Subcutaneous abdominal adipose tissue (tissue), 5 donors: Measurements from ENCODE around the gene KLK10.
A peak's percentile ranks its signal among the peaks of the same experiment; 100 is the strongest.

Experiments used
- H3K27ac ChIP-seq: one replicate; pipeline ENCODE4 v1.7.0; 2013; ENCODE audit warnings: low read depth, mild to moderate bottlenecking, inconsistent platforms, low read length, moderate library complexity
- H3K27me3 ChIP-seq, 5 donors: one replicate each; pipeline ENCODE4 v1.7.0; 2013; ENCODE audit warnings: low read length in 5 of 5, inconsistent platforms in 1 of 5; ENCODE audit not compliant: control insufficient read depth in 5 of 5, insufficient read depth in 4 of 5
- H3K36me3 ChIP-seq, 5 donors: one replicate each; pipeline ENCODE4 v1.7.0; 2013; ENCODE audit warnings: low read length in 5 of 5; ENCODE audit not compliant: control insufficient read depth in 5 of 5, insufficient read depth in 5 of 5
- H3K4me1 ChIP-seq, 5 donors: one replicate each; pipeline ENCODE4 v1.7.0; 2013; ENCODE audit warnings: low read length in 5 of 5, mild to moderate bottlenecking in 3 of 5, moderate library complexity in 1 of 5; ENCODE audit not compliant: control insufficient read depth in 5 of 5, insufficient read depth in 5 of 5
- H3K4me3 ChIP-seq, 5 donors: one replicate each; pipeline ENCODE4 v1.7.0; 2013; ENCODE audit warnings: low read length in 5 of 5, low read depth in 1 of 5
- H3K9ac ChIP-seq, 5 donors: one replicate each; pipeline ENCODE4 v1.7.0; 2013; ENCODE audit warnings: low read length in 5 of 5, mild to moderate bottlenecking in 4 of 5, moderate library complexity in 3 of 5
- H3K9me3 ChIP-seq, 5 donors: one replicate each; pipeline ENCODE4 v1.7.0; 2013; ENCODE audit warnings: low read length in 5 of 5; ENCODE audit not compliant: control insufficient read depth in 5 of 5
- donor health status: healthy.
- donor health status: healthy.
- donor health status: healthy.
- donor health status: healthy.
- donor health status: healthy.

KLK10 gene

GRCh38 chr19:51018745-51019543 lies 565 bp downstream of the KLK10 start:
- Histone ChIP-seq H3K4me1 (peaks cover 0 to 25% (median 20%) of the 10 kb centered on the region in 5 donors), H3K9me3 (no peaks in the 10 kb centered on the region), H3K4me3 (peak overlapping the region in 2 of 5 donors; percentile 18 to 50), H3K27me3 (peaks cover 39 to 67% (median 54%) of the 10 kb centered on the region in 5 donors), H3K27ac (no peak overlapping the region), H3K9ac (no peak overlapping the region), H3K36me3 (no peaks in the 10 kb centered on the region)

- Histone ChIP-seq H3K27ac (no peak overlapping the region), H3K4me1 (peaks cover 0 to 25% (median 20%) of the 10 kb centered on the region in 5 donors), H3K9ac (no peak overlapping the region), H3K36me3 (no peaks in the 10 kb centered on the region), H3K9me3 (no peaks in the 10 kb centered on the region), H3K4me3 (peak overlapping the region in 3 of 5 donors; percentile 34 to 54 (median 42)), H3K27me3 (peaks cover 36 to 63% (median 49%) of the 10 kb centered on the region in 5 donors)
Observed at GRCh38 chr19:51016798-51017683, 2.5 kb downstream of the KLK10 start.

GRCh38 chr19:51015691-51016267 lies 3.7 kb downstream of the KLK10 start:
- peaks cover 36 to 67% (median 50%) of the 10 kb centered on the region in 5 donors for H3K27me3 ChIP-seq
- H3K9me3 ChIP-seq: no peaks in the 10 kb centered on the region
- H3K4me3 ChIP-seq: no peak overlapping the region
- H3K36me3 ChIP-seq: no peaks in the 10 kb centered on the region
- H3K4me1 ChIP-seq: peaks cover 0 to 25% (median 16%) of the 10 kb centered on the region in 5 donors
- no peak overlapping the region for H3K27ac ChIP-seq
- H3K9ac ChIP-seq: no peak overlapping the region

GRCh38 chr19:51014242-51014641 lies 5.3 kb downstream of the KLK10 start:
- H3K4me1 ChIP-seq: peaks cover 0 to 15% (median 13%) of the 10 kb centered on the region in 5 donors
- H3K27me3 ChIP-seq: peaks cover 26 to 60% (median 53%) of the 10 kb centered on the region in 5 donors
- H3K9ac ChIP-seq: no peak overlapping the region
- no peaks in the 10 kb centered on the region for H3K9me3 ChIP-seq
- no peaks in the 10 kb centered on the region for H3K36me3 ChIP-seq
- no peak overlapping the region for H3K4me3 ChIP-seq
- H3K27ac ChIP-seq: no peak overlapping the region

GRCh38 chr19:51012661-51013190 lies 6.8 kb downstream of the KLK10 start:
- no peak overlapping the region for H3K4me3 ChIP-seq
- H3K27me3 ChIP-seq: peaks cover 22 to 55% (median 51%) of the 10 kb centered on the region in 5 donors
- H3K9me3 ChIP-seq: no peaks in the 10 kb centered on the region
- no peak overlapping the region for H3K27ac ChIP-seq
- no peak overlapping the region for H3K9ac ChIP-seq
- peaks cover 0 to 10% (median 8%) of the 10 kb centered on the region in 5 donors for H3K4me1 ChIP-seq
- no peaks in the 10 kb centered on the region for H3K36me3 ChIP-seq

GRCh38 chr19:51010066-51010795 lies 9.3 kb downstream of the KLK10 start:
- H3K27ac ChIP-seq: no peak overlapping the region

GRCh38 chr19:51009061-51009891 lies 10.2 kb downstream of the KLK10 start:
- no peaks in the 10 kb centered on the region for H3K9me3 ChIP-seq
- no peaks in the 10 kb centered on the region for H3K4me1 ChIP-seq
- peaks cover 12 to 34% (median 32%) of the 10 kb centered on the region in 5 donors for H3K27me3 ChIP-seq
- no peak overlapping the region for H3K4me3 ChIP-seq
- H3K27ac ChIP-seq: no peak overlapping the region
- H3K9ac ChIP-seq: no peak overlapping the region
- no peaks in the 10 kb centered on the region for H3K36me3 ChIP-seq

More at GRCh38 chr19:51010066-51010795, 9.3 kb downstream of the KLK10 start:
- Histone ChIP-seq H3K4me3 (no peak overlapping the region), H3K27me3 (peaks cover 17 to 44% (median 42%) of the 10 kb centered on the region in 5 donors), H3K9ac (no peak overlapping the region), H3K36me3 (no peaks in the 10 kb centered on the region), H3K9me3 (no peaks in the 10 kb centered on the region), H3K4me1 (no peaks in the 10 kb centered on the region)

- no peak overlapping the region for H3K4me3 ChIP-seq
- peaks cover 0 to 2% (median 0%) of the 10 kb centered on the region in 5 donors for H3K4me1 ChIP-seq
- no peaks in the 10 kb centered on the region for H3K9me3 ChIP-seq
- H3K27ac ChIP-seq: no peak overlapping the region
- H3K36me3 ChIP-seq: no peaks in the 10 kb centered on the region
- peaks cover 21 to 34% (median 28%) of the 10 kb centered on the region in 5 donors for H3K27me3 ChIP-seq
- H3K9ac ChIP-seq: no peak overlapping the region
Observed at GRCh38 chr19:51007488-51007887, 12.0 kb downstream of the KLK10 start.
